GM21360 (cell line): ENCODE results near the gene C1orf174.
"Not testable (repeated sequence)": the region's sequence is repeated elsewhere in the genome, so short reads cannot be mapped to it uniquely, and the experiment has no call there.

Experiments
- ATAC-seq: cut with Tn5 transposase; IDR thresholded peaks from one replicate; pipeline ENCODE4 v1.9.1; 2021; ENCODE audit warnings: mild to moderate bottlenecking, moderate library complexity; ENCODE audit not compliant: unreplicated experiment

Gene C1orf174

GRCh38 chr1:3926956-3927355 lies 26.9 kb upstream of the C1orf174 start:
- ATAC-seq = no peak

DNA sequence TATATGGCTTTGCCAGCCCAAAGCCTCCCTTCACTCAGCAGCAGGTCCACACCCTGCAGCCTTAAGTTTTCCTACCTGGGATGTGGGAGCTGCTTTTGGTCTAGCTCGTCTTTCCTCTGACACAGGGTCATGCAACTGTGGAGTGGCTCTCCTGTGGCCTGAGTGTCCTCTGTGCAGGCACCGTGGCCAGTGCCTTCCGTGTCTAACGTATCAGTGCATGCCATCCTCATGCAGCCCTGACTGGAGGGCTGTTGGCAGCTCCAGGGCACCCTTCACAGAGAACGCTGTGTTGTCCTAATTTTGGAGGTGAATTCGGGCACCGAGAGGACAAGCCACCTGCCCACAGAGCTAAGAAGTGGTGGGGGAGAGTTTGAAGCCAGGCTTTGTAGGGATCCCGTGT lies 25.7 kb upstream of the C1orf174 start:
- no peak for ATAC-seq

DNA sequence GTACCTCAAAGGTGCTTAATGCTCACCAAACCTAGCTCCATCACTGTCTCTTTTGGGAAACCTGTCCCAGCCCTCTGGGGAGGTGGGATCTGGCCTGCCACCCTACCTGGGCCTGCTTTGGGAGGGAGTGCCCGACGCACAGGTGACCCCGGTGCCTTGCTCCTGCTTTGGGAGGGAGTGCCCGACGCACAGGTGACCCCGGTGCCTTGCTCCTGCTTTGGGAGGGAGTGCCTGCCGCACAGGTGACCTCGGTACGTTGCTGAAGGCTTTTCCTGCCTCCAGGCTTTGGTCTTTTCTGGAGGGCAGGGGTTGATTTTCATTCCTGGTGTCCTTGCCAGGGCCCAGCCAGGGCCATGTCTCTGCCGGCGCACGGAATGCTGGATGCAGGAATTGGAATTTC lies 25.2 kb upstream of the C1orf174 start:
- ATAC-seq = no peak

DNA sequence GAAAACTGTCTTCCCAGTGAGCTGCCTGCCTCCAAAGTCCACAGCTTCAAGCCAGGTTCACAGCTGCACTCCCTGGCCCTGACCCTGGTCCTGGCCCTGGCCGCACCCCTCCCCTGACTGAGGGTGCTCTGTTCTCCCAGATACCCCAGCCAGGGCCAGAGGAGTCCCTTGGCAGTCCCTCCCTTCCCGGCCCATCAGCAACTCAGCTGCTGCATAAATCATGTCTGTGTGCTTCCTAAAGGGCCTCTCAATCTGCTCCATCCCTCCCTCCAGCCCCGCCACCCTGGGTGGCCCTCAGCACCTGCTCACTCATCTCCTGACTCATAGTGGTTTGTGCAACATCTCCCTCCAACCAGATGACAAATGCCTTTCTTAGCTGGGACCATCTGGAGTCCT lies 24.8 kb upstream of the C1orf174 start:
- ATAC-seq = no peak

DNA sequence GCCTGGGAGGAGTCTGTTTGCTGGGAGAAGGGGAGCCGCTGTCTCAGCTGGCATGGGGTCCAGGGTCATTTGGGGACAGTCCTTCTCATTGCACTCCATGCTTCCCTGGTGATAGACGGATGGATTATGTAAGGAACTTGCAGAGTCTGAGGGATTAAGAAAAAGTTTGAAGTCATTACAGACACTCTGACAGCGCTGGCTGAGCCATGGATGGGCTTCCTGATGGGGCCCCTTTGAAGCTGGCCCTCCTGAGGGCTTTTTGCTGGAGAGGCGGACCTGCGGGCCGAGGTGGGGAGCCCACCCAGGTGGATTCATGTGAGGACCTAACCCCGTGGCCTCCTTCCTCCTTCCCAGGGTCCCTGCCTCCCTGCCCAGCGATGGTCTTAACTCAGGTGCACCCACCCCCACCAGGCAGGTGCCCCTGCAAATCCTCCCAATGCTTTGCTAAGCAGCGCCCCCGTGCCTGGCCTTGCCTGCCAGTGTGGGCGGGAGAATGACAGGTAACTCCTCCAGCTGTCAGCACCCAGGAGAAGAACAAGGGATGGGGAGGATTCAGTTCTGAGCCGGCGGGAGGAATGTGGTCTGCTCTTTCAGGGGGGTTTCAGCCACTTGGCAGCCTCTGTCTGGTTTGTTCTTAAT lies 24.2 kb upstream of the C1orf174 start:
- ATAC-seq = no peak

GRCh38 chr1:3923378-3924185 lies 23.5 kb upstream of the C1orf174 start:
- no peak for ATAC-seq

GRCh38 chr1:3922851-3923250 lies 22.8 kb upstream of the C1orf174 start:
- ATAC-seq = no peak

DNA sequence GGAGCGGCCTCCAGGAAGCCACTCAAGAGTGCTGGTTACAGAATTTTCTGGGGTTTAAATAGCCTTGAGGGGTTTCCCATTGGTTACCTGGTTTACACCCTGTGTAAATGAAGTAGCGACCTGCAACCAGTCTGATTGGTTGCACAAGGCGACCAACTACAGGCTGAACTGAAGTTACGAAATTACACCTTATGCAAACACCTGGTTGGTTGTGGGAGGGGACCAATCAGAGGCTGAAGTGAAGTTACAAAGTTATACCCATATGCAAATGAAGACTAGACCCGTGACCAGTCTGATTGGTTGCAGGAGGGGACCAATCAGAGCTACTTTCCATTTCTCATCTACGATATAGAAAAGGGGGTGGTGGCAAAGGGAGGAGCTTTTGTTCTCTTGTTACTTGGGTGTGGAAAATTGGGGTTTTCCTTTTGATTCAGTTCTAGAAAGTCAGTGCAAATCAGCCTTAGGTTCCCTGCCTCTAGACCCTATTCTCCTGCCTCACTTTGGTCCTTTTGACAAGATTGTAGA lies 22.2 kb upstream of the C1orf174 start:
- no peak for ATAC-seq

GRCh38 chr1:3921765-3922164 lies 21.7 kb upstream of the C1orf174 start:
- ATAC-seq = no peak

GRCh38 chr1:3919706-3920105 lies 19.6 kb upstream of the C1orf174 start:
- no peak for ATAC-seq

- ATAC-seq = no peak
Measured at GRCh38 chr1:3918966-3919611, 19.0 kb upstream of the C1orf174 start.

- ATAC-seq = not testable (repeated sequence)
Measured at GRCh38 chr1:3918359-3918758, 18.3 kb upstream of the C1orf174 start.

DNA sequence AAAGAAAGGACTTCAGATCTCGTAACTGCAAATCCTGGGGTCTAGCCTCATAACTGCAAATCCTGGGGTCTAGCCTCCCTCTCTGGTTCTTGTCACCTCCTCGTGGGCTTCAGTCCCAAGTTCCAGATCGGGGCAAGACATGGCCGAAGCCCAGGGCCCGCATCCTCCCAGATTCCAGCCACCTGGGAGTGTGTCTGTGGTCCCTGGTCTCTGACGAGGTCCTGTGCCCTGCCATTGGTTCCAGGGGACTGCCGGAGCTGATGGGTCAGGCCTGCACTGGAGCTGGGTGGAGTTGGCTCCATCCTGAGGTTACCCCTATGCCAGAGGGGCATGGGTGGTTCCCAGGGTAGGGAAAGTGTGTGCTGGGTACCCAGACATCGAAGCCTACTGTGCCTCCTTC lies 17.7 kb upstream of the C1orf174 start:
- no peak for ATAC-seq

GRCh38 chr1:3915551-3916121 lies 15.6 kb upstream of the C1orf174 start:
- ATAC-seq = no peak

DNA sequence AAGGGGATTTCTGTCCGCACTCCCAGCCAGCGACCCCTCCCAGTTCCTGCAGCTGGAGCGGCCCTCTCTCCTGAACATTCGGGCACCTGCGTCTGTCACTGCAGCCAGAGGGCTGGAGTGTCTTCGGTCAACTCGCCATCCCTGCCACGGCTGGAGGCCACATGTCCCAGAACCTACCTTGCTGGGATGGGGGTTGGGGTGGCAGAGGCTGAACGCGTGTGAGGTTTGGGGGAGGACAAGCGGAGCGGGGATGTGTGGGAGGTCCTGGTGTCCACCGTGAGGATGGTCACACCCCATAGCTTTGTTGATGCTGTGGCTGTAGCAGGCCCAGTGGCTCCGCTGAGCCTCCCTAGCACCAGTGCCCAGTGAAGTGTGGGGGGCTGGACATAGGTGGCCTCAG lies 14.8 kb upstream of the C1orf174 start:
- no peak for ATAC-seq

GRCh38 chr1:3914331-3914851 lies 14.3 kb upstream of the C1orf174 start:
- ATAC-seq = no peak

DNA sequence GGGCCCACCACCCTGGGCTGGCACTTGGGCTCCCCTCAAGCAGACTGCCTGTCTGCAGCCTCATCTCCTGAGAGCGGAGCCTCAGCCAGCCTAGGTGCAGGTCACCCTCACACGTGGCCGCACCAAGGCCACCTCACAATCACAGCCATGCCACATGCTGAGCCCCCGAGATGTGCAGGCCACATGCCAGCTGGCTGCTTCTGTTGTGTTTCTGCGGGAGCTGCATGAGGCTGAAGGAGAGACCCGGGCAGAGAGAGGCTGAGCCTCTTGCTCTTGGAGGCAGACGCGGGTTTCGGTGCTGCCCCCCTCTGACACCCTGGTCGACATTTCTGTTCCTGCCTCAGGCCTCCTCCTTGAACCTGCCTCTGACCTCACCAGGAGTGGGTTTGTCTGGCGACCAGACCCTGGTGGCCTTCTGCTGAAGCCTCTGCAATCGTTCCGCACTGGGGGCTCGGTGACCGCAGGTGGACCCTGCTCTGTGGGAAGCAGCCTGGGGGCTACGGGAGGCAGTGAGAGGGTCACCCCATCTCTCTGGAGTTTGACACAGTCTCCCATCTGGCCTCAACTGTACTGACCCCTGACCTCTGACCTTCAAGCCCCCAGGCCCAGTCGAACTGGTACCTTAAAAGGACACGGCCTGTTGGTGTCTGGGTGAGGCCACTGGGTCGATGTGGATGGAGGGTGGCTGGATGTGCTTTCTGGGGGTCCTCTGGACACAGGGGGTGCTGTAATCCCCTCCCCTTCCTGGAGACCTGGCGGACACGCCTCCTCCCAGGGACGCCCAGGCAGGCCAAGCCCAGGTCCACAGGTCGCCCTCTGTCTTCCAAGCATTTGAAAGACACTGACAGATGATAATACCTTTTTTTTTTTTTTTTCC lies 13.0 kb upstream of the C1orf174 start:
- no peak for ATAC-seq

- ATAC-seq = no peak
Measured at GRCh38 chr1:3911981-3912808, 12.1 kb upstream of the C1orf174 start.
